Fibroblast of skin of back (primary cell): Measurements from ENCODE around the gene TSSK6. TPM values are rescaled to one million over a fixed set of nuclear protein-coding genes. Genes with fewer than 3 reads are reported as not detected.

Experiments
- DNase-seq: peaks from one replicate; pipeline ENCODE4 v3.0.0-alpha.2; 2013
- polyA plus RNA-seq, 2 experiments: library from polyadenylated mRNA; unstranded; fragments of 120-200 nt; gene quantifications; one replicate each; pipeline ENCODE4 v1.2.1, GENCODE V29; 2013; ENCODE audit not compliant: insufficient read length in 2 of 2

TSSK6 gene
- 0.85 TPM for polyA plus RNA-seq (2013, experiment 1 of 2; ENCODE audit: insufficient read length)
- 0.85 TPM for polyA plus RNA-seq (2013, experiment 2 of 2; ENCODE audit: insufficient read length)

GRCh38 chr19:19514881-19515641 lies at the start of gene TSSK6:
TSS of gene TSSK6 (minus strand) at chr19:19515548. CDS start at chr19:19515427, 121 bp downstream.
- no peak for DNase-seq

GRCh38 chr19:19563348-19563848 lies 48.0 kb upstream of the TSSK6 start:
- DNase-seq, result no peak

- no peak for DNase-seq
Measured at GRCh38 chr19:19562665-19563347, 47.5 kb upstream of the TSSK6 start.

- DNase-seq, result no peak
Measured at GRCh38 chr19:19561946-19562664, 46.8 kb upstream of the TSSK6 start.

- peak; percentile 15 for DNase-seq
Measured at GRCh38 chr19:19559931-19560330, 44.6 kb upstream of the TSSK6 start.

- no peak for DNase-seq
Measured at GRCh38 chr19:19558636-19559035, 43.3 kb upstream of the TSSK6 start.

GRCh38 chr19:19558055-19558454 lies 42.7 kb upstream of the TSSK6 start:
- no peak for DNase-seq

GRCh38 chr19:19554074-19555023 lies 39.0 kb upstream of the TSSK6 start:
- DNase-seq, result peak; percentile 40

- no peak for DNase-seq
Measured at GRCh38 chr19:19553670-19554069, 38.3 kb upstream of the TSSK6 start.

GRCh38 chr19:19552798-19553197 lies 37.5 kb upstream of the TSSK6 start:
- DNase-seq, result no peak

- DNase-seq, result no peak
Measured at GRCh38 chr19:19551853-19552192, 36.5 kb upstream of the TSSK6 start.

- DNase-seq, result no peak
Measured at GRCh38 chr19:19550972-19551852, 35.9 kb upstream of the TSSK6 start.

- DNase-seq, result peak; percentile 46
Measured at GRCh38 chr19:19550485-19550929, 35.2 kb upstream of the TSSK6 start.

GRCh38 chr19:19549804-19550464 lies 34.6 kb upstream of the TSSK6 start:
- DNase-seq, result no peak

- no peak for DNase-seq
Measured at GRCh38 chr19:19548915-19549759, 33.8 kb upstream of the TSSK6 start.

- no peak for DNase-seq
Measured at GRCh38 chr19:19547674-19548336, 32.5 kb upstream of the TSSK6 start.

- no peak for DNase-seq
Measured at GRCh38 chr19:19546751-19547162, 31.4 kb upstream of the TSSK6 start.

- no peak for DNase-seq
Measured at GRCh38 chr19:19545707-19546106, 30.4 kb upstream of the TSSK6 start.
